Uterus (tissue), 2 donors: ENCODE results near the gene KLHL40.

Experiments used
- POLR2A ChIP-seq, 2 donors: fragments of 450-650 bp; IDR thresholded peaks; one replicate each; pipeline ENCODE4 v1.6.1; 2016; ENCODE audit warnings: antibody characterized with exemption in 2 of 2, mild to moderate bottlenecking in 1 of 2, moderate library complexity in 1 of 2
- TF ChIP-seq, protein P1 (sequence below), 4 experiments: fragments of 200-600 bp in 2 of 4; fragments of 450-650 bp in 2 of 4; sonication (generic) in 2 of 4; IDR thresholded peaks; one replicate each; pipeline ENCODE4 v1.5.1; 2016 to 2019; ENCODE audit warnings: antibody characterized with exemption in 4 of 4, mild to moderate bottlenecking in 2 of 4, moderate library complexity in 1 of 4

DNA sequence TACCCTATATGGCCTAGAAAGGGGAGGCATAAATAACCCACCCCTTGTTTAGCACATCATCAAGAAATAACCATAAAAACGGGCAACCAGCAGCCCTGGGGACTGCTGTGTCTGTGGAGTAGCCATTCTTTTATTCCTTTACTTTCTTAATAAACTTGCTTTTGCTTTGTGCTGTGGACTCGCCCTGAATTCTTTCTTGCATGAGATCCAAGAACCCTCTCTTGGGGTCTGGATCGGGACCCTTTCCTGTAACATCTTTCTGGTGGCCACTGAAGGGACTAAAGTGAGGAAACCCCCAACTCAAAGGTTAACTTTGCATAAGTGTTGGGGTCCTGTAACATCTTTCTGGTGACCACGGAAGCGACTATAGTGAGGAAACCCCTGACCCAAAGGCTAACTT lies 33.0 kb downstream of the KLHL40 start:
- TF ChIP-seq, protein P1, sequence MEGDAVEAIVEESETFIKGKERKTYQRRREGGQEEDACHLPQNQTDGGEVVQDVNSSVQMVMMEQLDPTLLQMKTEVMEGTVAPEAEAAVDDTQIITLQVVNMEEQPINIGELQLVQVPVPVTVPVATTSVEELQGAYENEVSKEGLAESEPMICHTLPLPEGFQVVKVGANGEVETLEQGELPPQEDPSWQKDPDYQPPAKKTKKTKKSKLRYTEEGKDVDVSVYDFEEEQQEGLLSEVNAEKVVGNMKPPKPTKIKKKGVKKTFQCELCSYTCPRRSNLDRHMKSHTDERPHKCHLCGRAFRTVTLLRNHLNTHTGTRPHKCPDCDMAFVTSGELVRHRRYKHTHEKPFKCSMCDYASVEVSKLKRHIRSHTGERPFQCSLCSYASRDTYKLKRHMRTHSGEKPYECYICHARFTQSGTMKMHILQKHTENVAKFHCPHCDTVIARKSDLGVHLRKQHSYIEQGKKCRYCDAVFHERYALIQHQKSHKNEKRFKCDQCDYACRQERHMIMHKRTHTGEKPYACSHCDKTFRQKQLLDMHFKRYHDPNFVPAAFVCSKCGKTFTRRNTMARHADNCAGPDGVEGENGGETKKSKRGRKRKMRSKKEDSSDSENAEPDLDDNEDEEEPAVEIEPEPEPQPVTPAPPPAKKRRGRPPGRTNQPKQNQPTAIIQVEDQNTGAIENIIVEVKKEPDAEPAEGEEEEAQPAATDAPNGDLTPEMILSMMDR (IDR thresholded peaks at IDR 0.05) = no peak
- no peak for TF ChIP-seq POLR2A (IDR thresholded peaks at IDR 0.05)
